Neutrophil (primary cell): ENCODE measurements around the gene RILP.

Source experiments
- H3K27ac ChIP-seq: fragments of 200-600 bp; sonication (generic); 2 replicates; pipeline ENCODE4 v1.5.1; 2016; ENCODE audit warnings: mild to moderate bottlenecking, moderate library complexity
- H3K27me3 ChIP-seq: fragments of 200-600 bp; sonication (generic); 2 replicates; pipeline ENCODE4 v1.6.0; 2016; ENCODE audit warnings: mild to moderate bottlenecking
- H3K36me3 ChIP-seq: fragments of 200-600 bp; sonication (generic); 2 replicates; pipeline ENCODE4 v1.5.1; 2017
- H3K4me1 ChIP-seq, 2 experiments: fragments of 200-600 bp in 1 of 2; sonication (generic) in 1 of 2; 1 replicate in 1 of 2; 2 replicates in 1 of 2; pipeline versions ENCODE4 v1.5.1 to v1.6.1; 2013 to 2016; ENCODE audit warnings: low read depth in 1 of 2, low read length in 1 of 2, mild to moderate bottlenecking in 1 of 2, moderate library complexity in 1 of 2; ENCODE audit not compliant: control insufficient read depth in 1 of 2, insufficient read depth in 1 of 2
- H3K4me3 ChIP-seq, 2 experiments: fragments of 200-600 bp in 1 of 2; sonication (generic) in 1 of 2; 1 replicate in 1 of 2; 2 replicates in 1 of 2; pipeline ENCODE4 v1.5.1; 2013 to 2016; ENCODE audit warnings: low read depth in 1 of 2, low read length in 1 of 2, mild to moderate bottlenecking in 1 of 2, moderate library complexity in 1 of 2
- H3K9me3 ChIP-seq: fragments of 200-600 bp; sonication (generic); 2 replicates; pipeline ENCODE4 v1.5.1; 2016
- CTCF ChIP-seq: fragments of 200-600 bp; sonication (generic); IDR thresholded peaks from 2 replicates; pipeline ENCODE4 v1.5.1; 2016; ENCODE audit warnings: antibody characterized with exemption

The RILP gene

GRCh38 chr17:1624650-1625049 lies 25.0 kb downstream of the RILP start:
- Histone ChIP-seq H3K27ac (peak overlapping the region; percentile 100), H3K9me3 (no peaks in the 10 kb centered on the region), H3K36me3 (peaks cover 66% of the 10 kb centered on the region), H3K4me3 (peak overlapping the region in 1 of 2 experiments; percentile 97), H3K4me1 (peaks cover 33 to 34% of the 10 kb centered on the region in 2 experiments), H3K27me3 (no peaks in the 10 kb centered on the region)
- TF ChIP-seq CTCF = no peak

- no peak for TF ChIP-seq CTCF
- H3K27ac ChIP-seq = no peak overlapping the region
- H3K9me3 ChIP-seq = no peaks in the 10 kb centered on the region
- no peaks in the 10 kb centered on the region for H3K27me3 ChIP-seq
- H3K36me3 ChIP-seq = peaks cover 81% of the 10 kb centered on the region
- H3K4me3 ChIP-seq = no peak overlapping the region
- H3K4me1 ChIP-seq = peaks cover 31 to 36% of the 10 kb centered on the region in 2 experiments
Measured at GRCh38 chr17:1623057-1623630, 26.5 kb downstream of the RILP start.

GRCh38 chr17:1621273-1621954 lies 28.3 kb downstream of the RILP start:
- Histone ChIP-seq H3K27ac (no peak overlapping the region), H3K9me3 (no peaks in the 10 kb centered on the region), H3K27me3 (no peaks in the 10 kb centered on the region), H3K36me3 (peaks cover 93% of the 10 kb centered on the region), H3K4me1 (peaks cover 27 to 36% of the 10 kb centered on the region in 2 experiments), H3K4me3 (no peak overlapping the region)
- TF ChIP-seq CTCF = no peak

- Histone ChIP-seq H3K36me3 (peaks cover 94% of the 10 kb centered on the region), H3K9me3 (no peaks in the 10 kb centered on the region), H3K27ac (peak overlapping the region; percentile 45), H3K4me3 (no peak overlapping the region), H3K27me3 (no peaks in the 10 kb centered on the region), H3K4me1 (peaks cover 17 to 27% of the 10 kb centered on the region in 2 experiments)
- TF ChIP-seq CTCF = no peak
Measured at GRCh38 chr17:1620486-1620885, 29.2 kb downstream of the RILP start.

- H3K4me1 ChIP-seq = peaks cover 8 to 10% of the 10 kb centered on the region in 2 experiments
- H3K4me3 ChIP-seq = no peak overlapping the region
- peaks cover 94% of the 10 kb centered on the region for H3K36me3 ChIP-seq
- no peaks in the 10 kb centered on the region for H3K27me3 ChIP-seq
- TF ChIP-seq CTCF = no peak
- no peaks in the 10 kb centered on the region for H3K9me3 ChIP-seq
- H3K27ac ChIP-seq = peak overlapping the region; percentile 27
Measured at GRCh38 chr17:1617620-1618174, 32.0 kb downstream of the RILP start.
